SH-SY5Y (cell line): ENCODE measurements around the gene TTC21A.

Experiments
- GATA2 ChIP-seq: IDR thresholded peaks from 2 replicates; pipeline ENCODE4 v1.6.1; 2011; ENCODE audit warnings: mild to moderate bottlenecking, low read depth, low read length
- GATA3 ChIP-seq: IDR thresholded peaks from 2 replicates; pipeline ENCODE4 v1.6.1; 2011; ENCODE audit warnings: low read depth, mild to moderate bottlenecking, low read length, moderate library complexity

The TTC21A gene

GRCh38 chr3:39104961-39105686 is 2.4 kb upstream of the TTC21A start:
- TF ChIP-seq GATA2 = no peak
- no peak for TF ChIP-seq GATA3

GRCh38 chr3:39105687-39106063 is 1.8 kb upstream of the TTC21A start:
- TF ChIP-seq GATA2 = no peak
- no peak for TF ChIP-seq GATA3

GRCh38 chr3:39106281-39106811 is 1.1 kb upstream of the TTC21A start:
- TF ChIP-seq GATA3 = no peak
- TF ChIP-seq GATA2 = no peak

GRCh38 chr3:39106851-39107387 is 561 bp upstream of the TTC21A start:
- TF ChIP-seq GATA3 = no peak

- TF ChIP-seq GATA3 (no peak), GATA2 (no peak)
These were observed 775 bp downstream of the TTC21A start for GRCh38 chr3:39108200-39108710.

GRCh38 chr3:39109086-39109485 is 1.6 kb downstream of the TTC21A start:
- TF ChIP-seq GATA2 = no peak

- TF ChIP-seq GATA2 (no peak), GATA3 (no peak)
These were observed 2.7 kb downstream of the TTC21A start for GRCh38 chr3:39110041-39110639.

GRCh38 chr3:39112113-39112512 is 4.6 kb downstream of the TTC21A start:
- TF ChIP-seq GATA2 = no peak
- TF ChIP-seq GATA3 = no peak

GRCh38 chr3:39112535-39112934 is 5.1 kb downstream of the TTC21A start:
- TF ChIP-seq GATA3 = no peak
- TF ChIP-seq GATA2 = no peak

- TF ChIP-seq GATA2 (no peak), GATA3 (no peak)
These were observed 5.8 kb downstream of the TTC21A start for GRCh38 chr3:39113291-39113690.

- no peak for TF ChIP-seq GATA3
- no peak for TF ChIP-seq GATA2
These were observed 7.0 kb downstream of the TTC21A start for GRCh38 chr3:39114456-39114855.

- TF ChIP-seq GATA2 (no peak), GATA3 (no peak)
These were observed 8.4 kb downstream of the TTC21A start for GRCh38 chr3:39115870-39116269.

GRCh38 chr3:39118079-39118478 is 10.6 kb downstream of the TTC21A start:
- TF ChIP-seq GATA3 (no peak), GATA2 (no peak)

GRCh38 chr3:39118931-39119660 is 11.6 kb downstream of the TTC21A start:
- TF ChIP-seq GATA3 = no peak
- no peak for TF ChIP-seq GATA2
